Mesothelial cell of epicardium (in vitro differentiated cells): ENCODE data around the gene ZNHIT2. TPM values are rescaled to one million over a fixed set of nuclear protein-coding genes. Genes with fewer than 3 reads are reported as not detected.

Experiments used
- DNase-seq, 2 experiments: peaks; one replicate each; pipeline ENCODE4 v3.0.0; 2021; ENCODE audit warnings: low spot score in 2 of 2; ENCODE audit not compliant: unreplicated experiment in 2 of 2
- H3K27ac Mint-ChIP-seq: 2 replicates; pipeline ENCODE4 v1.8.0; 2021; ENCODE audit warnings: mixed read lengths
- H3K27me3 Mint-ChIP-seq: 2 replicates; pipeline ENCODE4 v1.8.0; 2021; ENCODE audit warnings: low read depth, mixed read lengths
- H3K36me3 Mint-ChIP-seq: 2 replicates; pipeline ENCODE4 v1.8.0; 2021; ENCODE audit warnings: mixed read lengths
- H3K4me1 Mint-ChIP-seq: 2 replicates; pipeline ENCODE4 v1.8.0; 2021; ENCODE audit warnings: mixed read lengths
- H3K4me3 Mint-ChIP-seq: 2 replicates; pipeline ENCODE4 v1.8.0; 2021; ENCODE audit warnings: mild to moderate bottlenecking, moderate library complexity, mixed read lengths
- H3K9me3 Mint-ChIP-seq: 2 replicates; pipeline ENCODE4 v1.8.0; 2021; ENCODE audit warnings: mixed read lengths
- total RNA-seq: library from RNA; stranded (reverse); gene quantifications from 3 replicates; pipeline ENCODE4 v1.2.1, GENCODE V29; 2021
- TF ChIP-seq, protein P1 (sequence below): fragments of 200-600 bp; sonication (generic); IDR thresholded peaks from one replicate; pipeline ENCODE4 v1.5.0; 2021; ENCODE audit warnings: antibody characterized with exemption; ENCODE audit not compliant: unreplicated experiment

The ZNHIT2 gene
- total RNA-seq, 1 donor from 2014 or later = 7.5 TPM

DNA sequence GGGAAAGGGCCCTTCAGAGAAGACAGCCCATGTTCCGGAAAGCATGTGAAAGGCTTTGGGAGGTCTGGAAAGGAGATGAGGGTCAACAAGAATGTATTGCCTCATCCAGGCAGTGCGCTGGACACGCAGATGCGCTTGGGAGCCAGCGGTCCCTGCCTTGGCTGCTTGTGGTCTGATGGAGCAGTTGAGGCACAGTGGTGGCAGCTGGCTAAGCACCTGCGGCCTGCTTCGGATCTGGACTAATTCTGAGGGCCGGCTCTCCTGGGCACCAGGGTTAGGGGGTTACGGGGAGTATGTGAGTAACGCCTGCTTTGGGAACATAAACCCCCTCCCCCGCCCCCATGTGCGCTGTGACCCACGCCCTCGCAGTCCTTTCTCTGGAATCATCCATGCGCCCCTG, 10.4 kb downstream of the ZNHIT2 start:
- Mint-ChIP-seq H3K27me3 (peaks cover 2% of the 10 kb centered on the region), H3K4me3 (no peak overlapping the region), H3K36me3 (no peaks in the 10 kb centered on the region), H3K9me3 (no peaks in the 10 kb centered on the region), H3K4me1 (peaks cover 19% of the 10 kb centered on the region), H3K27ac (no peak overlapping the region)
- TF ChIP-seq, protein P1, sequence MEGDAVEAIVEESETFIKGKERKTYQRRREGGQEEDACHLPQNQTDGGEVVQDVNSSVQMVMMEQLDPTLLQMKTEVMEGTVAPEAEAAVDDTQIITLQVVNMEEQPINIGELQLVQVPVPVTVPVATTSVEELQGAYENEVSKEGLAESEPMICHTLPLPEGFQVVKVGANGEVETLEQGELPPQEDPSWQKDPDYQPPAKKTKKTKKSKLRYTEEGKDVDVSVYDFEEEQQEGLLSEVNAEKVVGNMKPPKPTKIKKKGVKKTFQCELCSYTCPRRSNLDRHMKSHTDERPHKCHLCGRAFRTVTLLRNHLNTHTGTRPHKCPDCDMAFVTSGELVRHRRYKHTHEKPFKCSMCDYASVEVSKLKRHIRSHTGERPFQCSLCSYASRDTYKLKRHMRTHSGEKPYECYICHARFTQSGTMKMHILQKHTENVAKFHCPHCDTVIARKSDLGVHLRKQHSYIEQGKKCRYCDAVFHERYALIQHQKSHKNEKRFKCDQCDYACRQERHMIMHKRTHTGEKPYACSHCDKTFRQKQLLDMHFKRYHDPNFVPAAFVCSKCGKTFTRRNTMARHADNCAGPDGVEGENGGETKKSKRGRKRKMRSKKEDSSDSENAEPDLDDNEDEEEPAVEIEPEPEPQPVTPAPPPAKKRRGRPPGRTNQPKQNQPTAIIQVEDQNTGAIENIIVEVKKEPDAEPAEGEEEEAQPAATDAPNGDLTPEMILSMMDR = no peak
- DNase-seq = no peak

DNA sequence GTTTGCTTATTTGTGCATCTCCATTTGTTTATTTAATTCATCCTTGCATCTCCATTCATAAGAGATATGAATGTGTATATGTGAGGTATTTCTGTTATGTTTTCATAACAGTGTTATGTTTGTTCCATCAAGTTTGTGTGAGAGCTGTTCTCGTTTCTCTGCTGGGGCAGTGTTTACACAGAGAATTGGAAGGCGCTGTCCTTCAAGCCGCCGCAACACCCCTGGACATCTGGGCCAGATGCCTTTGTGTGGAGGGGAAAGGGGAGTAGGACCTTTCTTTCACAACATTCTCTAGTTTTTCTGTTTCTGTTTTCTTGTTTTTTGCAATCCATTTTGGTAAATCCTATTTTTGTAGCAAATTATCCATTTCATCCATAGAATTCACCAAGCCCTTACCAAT, 12.9 kb downstream of the ZNHIT2 start:
- no peak overlapping the region for H3K4me3 Mint-ChIP-seq
- H3K27ac Mint-ChIP-seq = no peak overlapping the region
- no peaks in the 10 kb centered on the region for H3K36me3 Mint-ChIP-seq
- H3K4me1 Mint-ChIP-seq = peaks cover 3% of the 10 kb centered on the region
- no peaks in the 10 kb centered on the region for H3K27me3 Mint-ChIP-seq
- TF ChIP-seq, protein P1 = no peak
- no peaks in the 10 kb centered on the region for H3K9me3 Mint-ChIP-seq
- no peak for DNase-seq

DNA sequence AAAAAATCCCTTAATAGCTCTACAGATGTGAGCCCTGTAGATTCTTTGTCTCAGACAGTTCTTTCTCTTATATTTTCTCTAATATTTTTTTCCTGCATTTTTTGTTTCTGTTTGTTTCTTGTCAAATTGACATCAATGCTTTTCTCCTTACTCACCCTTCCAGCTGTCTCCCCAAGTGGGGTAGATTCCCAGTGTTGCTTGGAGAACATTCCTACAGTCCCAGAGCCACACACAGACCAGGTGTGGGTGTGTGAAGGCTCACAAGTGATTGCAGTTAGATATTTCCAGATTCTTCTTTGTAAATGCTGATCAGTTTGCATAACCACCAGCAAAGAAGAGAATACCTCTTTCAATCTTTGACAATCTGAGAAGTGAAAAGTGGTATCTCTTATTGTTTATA, 14.0 kb downstream of the ZNHIT2 start:
- peaks cover 3% of the 10 kb centered on the region for H3K4me1 Mint-ChIP-seq
- H3K27ac Mint-ChIP-seq = no peak overlapping the region
- H3K36me3 Mint-ChIP-seq = no peaks in the 10 kb centered on the region
- H3K27me3 Mint-ChIP-seq = no peaks in the 10 kb centered on the region
- TF ChIP-seq, protein P1 = no peak
- no peak overlapping the region for H3K4me3 Mint-ChIP-seq
- no peak for DNase-seq
- H3K9me3 Mint-ChIP-seq = no peaks in the 10 kb centered on the region

DNA sequence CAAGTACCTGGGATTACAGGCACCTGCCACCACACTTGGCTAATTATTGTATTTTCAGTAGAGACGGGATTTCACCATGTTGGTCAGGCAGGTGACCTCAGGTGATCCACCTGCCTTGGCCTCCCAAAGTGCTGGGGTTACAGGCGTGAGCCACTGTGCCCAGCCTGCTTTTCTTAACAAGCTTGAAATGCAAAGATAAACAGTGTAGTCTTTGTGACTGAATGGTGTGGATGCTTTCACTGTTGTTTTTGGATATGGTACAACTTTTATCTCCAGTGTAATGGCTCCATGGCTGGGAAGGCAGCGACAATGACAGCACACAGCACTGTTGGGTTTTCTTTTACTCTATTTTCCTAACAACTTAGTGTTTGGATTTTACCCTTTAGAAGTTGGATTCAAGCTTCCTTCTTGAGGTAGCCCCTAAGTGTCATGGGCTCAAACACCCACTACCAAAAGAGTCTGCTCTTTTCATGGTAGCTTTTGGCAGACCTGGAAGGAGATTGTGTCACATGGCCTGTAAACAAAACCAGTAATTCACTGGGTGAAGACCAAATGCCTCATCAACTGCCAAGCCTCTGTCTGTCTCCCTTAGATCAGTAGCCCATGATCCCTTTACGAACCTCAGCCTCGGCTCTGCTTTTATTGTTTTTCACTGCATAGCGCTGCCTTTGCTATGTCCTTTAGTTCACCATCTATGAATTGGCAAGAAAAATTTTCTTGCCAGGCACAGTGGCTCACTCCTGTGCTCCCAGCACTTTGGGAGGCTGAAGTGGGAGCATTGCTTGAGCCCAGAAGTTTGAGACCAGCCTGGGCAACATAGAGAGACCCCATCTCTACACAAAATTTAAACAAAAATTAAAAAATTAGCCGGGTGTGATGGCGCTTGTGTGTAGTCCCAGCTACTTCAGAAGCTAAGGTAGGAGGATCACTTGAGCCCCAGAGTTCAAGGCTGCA, 15.1 kb downstream of the ZNHIT2 start:
- Mint-ChIP-seq H3K4me3 (no peak overlapping the region), H3K4me1 (peaks cover 3% of the 10 kb centered on the region), H3K27ac (no peak overlapping the region), H3K36me3 (no peaks in the 10 kb centered on the region), H3K27me3 (no peaks in the 10 kb centered on the region), H3K9me3 (no peaks in the 10 kb centered on the region)
- no peak for DNase-seq
- TF ChIP-seq, protein P1 = no peak

DNA sequence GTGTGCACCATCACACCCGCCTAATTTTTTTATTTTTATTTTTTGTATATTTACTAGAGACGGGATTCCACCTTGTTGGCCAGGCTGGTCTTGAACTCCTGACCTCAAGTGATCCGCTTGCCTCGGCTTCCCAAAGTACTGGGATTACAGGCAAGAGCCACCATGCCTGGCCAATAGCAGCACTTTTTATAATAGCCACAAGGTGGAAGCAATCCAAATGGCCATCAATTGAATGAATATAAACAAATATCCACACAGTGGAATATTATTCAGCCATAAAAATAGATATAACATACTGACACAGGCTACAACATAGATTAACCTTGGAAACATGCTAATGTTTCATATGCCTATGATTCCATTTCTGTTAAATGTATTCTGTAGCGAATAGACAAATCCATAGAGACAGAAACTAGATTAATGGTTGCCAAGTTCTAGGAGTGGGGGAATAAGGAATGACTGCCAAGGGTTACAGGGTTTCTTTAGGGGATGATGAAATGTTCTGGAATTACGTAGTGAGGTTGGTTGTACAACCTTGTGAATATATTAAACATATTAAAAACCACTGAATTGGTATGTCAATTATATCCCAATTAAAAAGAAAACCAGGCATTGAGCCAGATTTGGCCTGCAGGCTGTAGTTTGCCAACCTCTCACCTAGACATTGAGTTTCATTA, 16.7 kb downstream of the ZNHIT2 start:
- Mint-ChIP-seq H3K4me1 (peaks cover 9% of the 10 kb centered on the region), H3K27me3 (no peaks in the 10 kb centered on the region), H3K4me3 (no peak overlapping the region), H3K36me3 (no peaks in the 10 kb centered on the region), H3K9me3 (no peaks in the 10 kb centered on the region), H3K27ac (no peak overlapping the region)
- TF ChIP-seq, protein P1 = peak; percentile 44
- DNase-seq = no peak
